ENCODE data around the gene AUTS2.

Gene AUTS2

GRCh38 chr7:70336536-70336935 lies 738.3 kb downstream of the AUTS2 start:
- Histone ChIP-seq H3K4me2 (ENCODE audit: low read length) (no peak overlapping the region), H3K9me3 (ENCODE audit: low read length) (no peaks in the 10 kb centered on the region), H3K79me2 (ENCODE audit: insufficient read depth, low read length) (no peaks in the 10 kb centered on the region), H3K27ac (ENCODE audit: low read depth, low read length, poor library complexity, severe bottlenecking) (no peak overlapping the region), H2AFZ (ENCODE audit: low read length) (no peak overlapping the region), H3K9ac (ENCODE audit: low read length) (no peak overlapping the region), H3K4me3 (ENCODE audit: low read depth, low read length, poor library complexity, severe bottlenecking) (no peak overlapping the region), H3K36me3 (ENCODE audit: insufficient read depth, low read length) (no peaks in the 10 kb centered on the region), H4K20me1 (ENCODE audit: insufficient read depth, low read length) (no peaks in the 10 kb centered on the region), H3K4me1 (ENCODE audit: insufficient read depth, low read length, severe bottlenecking) (no peaks in the 10 kb centered on the region), H3K27me3 (ENCODE audit: insufficient read depth, low read length) (no peaks in the 10 kb centered on the region), H3F3A (ENCODE audit: insufficient read depth, low read length) (no peaks in the 10 kb centered on the region), H3K9me2 (ENCODE audit: low read depth, low read length) (no peaks in the 10 kb centered on the region)
- TF ChIP-seq EZH2 (IDR thresholded peaks at IDR 0.05; ENCODE audit: borderline replicate concordance, low read length) (no peak), CTCF (IDR thresholded peaks at IDR 0.05; ENCODE audit: low read length) (no peak)

- no peaks in the 10 kb centered on the region for H3K27me3 ChIP-seq (ENCODE audit: insufficient read depth, low read length)
- H3K79me2 ChIP-seq (ENCODE audit: insufficient read depth, low read length): no peaks in the 10 kb centered on the region
- no peak overlapping the region for H3K4me2 ChIP-seq (ENCODE audit: low read length)
- H3K9ac ChIP-seq (ENCODE audit: low read length): no peak overlapping the region
- no peaks in the 10 kb centered on the region for H4K20me1 ChIP-seq (ENCODE audit: insufficient read depth, low read length)
- TF ChIP-seq CTCF (IDR thresholded peaks at IDR 0.05; ENCODE audit: low read length) (no peak), EZH2 (IDR thresholded peaks at IDR 0.05; ENCODE audit: borderline replicate concordance, low read length) (no peak)
- H3K9me2 ChIP-seq (ENCODE audit: low read depth, low read length): no peaks in the 10 kb centered on the region
- no peak overlapping the region for H2AFZ ChIP-seq (ENCODE audit: low read length)
- no peaks in the 10 kb centered on the region for H3K9me3 ChIP-seq (ENCODE audit: low read length)
- H3K4me1 ChIP-seq (ENCODE audit: insufficient read depth, low read length, severe bottlenecking): no peaks in the 10 kb centered on the region
- no peak overlapping the region for H3K4me3 ChIP-seq (ENCODE audit: low read depth, low read length, poor library complexity, severe bottlenecking)
- no peaks in the 10 kb centered on the region for H3F3A ChIP-seq (ENCODE audit: insufficient read depth, low read length)
- no peaks in the 10 kb centered on the region for H3K36me3 ChIP-seq (ENCODE audit: insufficient read depth, low read length)
- no peak overlapping the region for H3K27ac ChIP-seq (ENCODE audit: low read depth, low read length, poor library complexity, severe bottlenecking)
Measured at GRCh38 chr7:70338015-70338414, 739.7 kb downstream of the AUTS2 start.

- H3K4me1 ChIP-seq (ENCODE audit: insufficient read depth, low read length, severe bottlenecking): no peaks in the 10 kb centered on the region
- no peaks in the 10 kb centered on the region for H3K9me3 ChIP-seq (ENCODE audit: low read length)
- no peaks in the 10 kb centered on the region for H3K27me3 ChIP-seq (ENCODE audit: insufficient read depth, low read length)
- H2AFZ ChIP-seq (ENCODE audit: low read length): no peak overlapping the region
- no peak overlapping the region for H3K4me3 ChIP-seq (ENCODE audit: low read depth, low read length, poor library complexity, severe bottlenecking)
- no peaks in the 10 kb centered on the region for H3K79me2 ChIP-seq (ENCODE audit: insufficient read depth, low read length)
- no peaks in the 10 kb centered on the region for H4K20me1 ChIP-seq (ENCODE audit: insufficient read depth, low read length)
- no peaks in the 10 kb centered on the region for H3K9me2 ChIP-seq (ENCODE audit: low read depth, low read length)
- no peak overlapping the region for H3K4me2 ChIP-seq (ENCODE audit: low read length)
- no peak overlapping the region for H3K27ac ChIP-seq (ENCODE audit: low read depth, low read length, poor library complexity, severe bottlenecking)
- no peaks in the 10 kb centered on the region for H3K36me3 ChIP-seq (ENCODE audit: insufficient read depth, low read length)
- H3K9ac ChIP-seq (ENCODE audit: low read length): no peak overlapping the region
- TF ChIP-seq EZH2 (IDR thresholded peaks at IDR 0.05; ENCODE audit: borderline replicate concordance, low read length) (no peak), CTCF (IDR thresholded peaks at IDR 0.05; ENCODE audit: low read length) (no peak)
- H3F3A ChIP-seq (ENCODE audit: insufficient read depth, low read length): no peaks in the 10 kb centered on the region
Measured at GRCh38 chr7:70340236-70340635, 742.0 kb downstream of the AUTS2 start.

Data from OCI-LY1 (cell line).